OCI-LY7 (cell line): ENCODE measurements around the gene LGR6.

ENCODE experiments used
- CTCF ChIP-seq: fragments of 200-600 bp; sonication (generic); conservative IDR thresholded peaks from 2 replicates; pipeline ENCODE4 v1.5.1; 2014; ENCODE audit warnings: mild to moderate bottlenecking, antibody characterized with exemption, low read length, moderate library complexity, mixed read lengths
- EZH2phosphoT487 ChIP-seq: fragments of 200-600 bp; sonication (generic); IDR thresholded peaks from 2 replicates; pipeline ENCODE4 v1.6.1; 2018; ENCODE audit warnings: low read depth, borderline replicate concordance, mild to moderate bottlenecking, mixed run types, antibody characterized with exemption, low read length, moderate library complexity, mixed read lengths

GRCh38 chr1:202362212-202362611 lies 168.6 kb downstream of the LGR6 start:
- no peak for TF ChIP-seq CTCF
- TF ChIP-seq EZH2phosphoT487, result no peak
